Measurements from ENCODE around the gene WIPF1.

DNA sequence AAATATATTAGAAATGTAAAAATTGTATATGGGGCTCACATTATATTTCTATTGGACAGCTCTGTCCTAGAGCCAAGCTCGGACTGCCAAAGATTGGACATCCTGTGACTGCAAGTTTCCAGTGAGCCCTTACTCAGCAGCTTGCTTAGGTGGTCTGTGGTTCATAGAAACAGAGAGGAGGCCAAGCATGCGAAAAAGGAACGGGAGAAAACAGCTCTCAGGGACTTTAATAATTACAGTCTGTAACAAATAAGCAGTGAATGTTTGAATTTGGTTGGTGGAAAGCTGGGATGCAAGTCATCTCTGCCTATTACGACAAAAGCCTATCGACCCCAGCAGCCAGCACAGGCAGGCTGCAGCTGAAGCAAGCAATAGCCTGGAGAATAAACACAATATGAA lies 35.6 kb downstream of the WIPF1 start:
- no peak for TF ChIP-seq ZNF777 (tag by site-specific recombination; IDR thresholded peaks at IDR 0.05; ENCODE audit: borderline replicate concordance)
- TF ChIP-seq, protein P1, sequence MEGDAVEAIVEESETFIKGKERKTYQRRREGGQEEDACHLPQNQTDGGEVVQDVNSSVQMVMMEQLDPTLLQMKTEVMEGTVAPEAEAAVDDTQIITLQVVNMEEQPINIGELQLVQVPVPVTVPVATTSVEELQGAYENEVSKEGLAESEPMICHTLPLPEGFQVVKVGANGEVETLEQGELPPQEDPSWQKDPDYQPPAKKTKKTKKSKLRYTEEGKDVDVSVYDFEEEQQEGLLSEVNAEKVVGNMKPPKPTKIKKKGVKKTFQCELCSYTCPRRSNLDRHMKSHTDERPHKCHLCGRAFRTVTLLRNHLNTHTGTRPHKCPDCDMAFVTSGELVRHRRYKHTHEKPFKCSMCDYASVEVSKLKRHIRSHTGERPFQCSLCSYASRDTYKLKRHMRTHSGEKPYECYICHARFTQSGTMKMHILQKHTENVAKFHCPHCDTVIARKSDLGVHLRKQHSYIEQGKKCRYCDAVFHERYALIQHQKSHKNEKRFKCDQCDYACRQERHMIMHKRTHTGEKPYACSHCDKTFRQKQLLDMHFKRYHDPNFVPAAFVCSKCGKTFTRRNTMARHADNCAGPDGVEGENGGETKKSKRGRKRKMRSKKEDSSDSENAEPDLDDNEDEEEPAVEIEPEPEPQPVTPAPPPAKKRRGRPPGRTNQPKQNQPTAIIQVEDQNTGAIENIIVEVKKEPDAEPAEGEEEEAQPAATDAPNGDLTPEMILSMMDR (tag by site-specific recombination; IDR thresholded peaks at IDR 0.05) = no peak
- no peak for TF ChIP-seq ZNF211 (tag by site-specific recombination; IDR thresholded peaks at IDR 0.05; ENCODE audit: low read depth)
- TF ChIP-seq ZFHX2 (tag by site-specific recombination; conservative IDR thresholded peaks at IDR 0.05) = no peak
- no peak for TF ChIP-seq BCL11A (tag by site-specific recombination; IDR thresholded peaks at IDR 0.05; ENCODE audit: low read depth)
- no peak for TF ChIP-seq ZNF214 (tag by site-specific recombination; IDR thresholded peaks at IDR 0.05; ENCODE audit: borderline replicate concordance)
- TF ChIP-seq, protein P2, sequence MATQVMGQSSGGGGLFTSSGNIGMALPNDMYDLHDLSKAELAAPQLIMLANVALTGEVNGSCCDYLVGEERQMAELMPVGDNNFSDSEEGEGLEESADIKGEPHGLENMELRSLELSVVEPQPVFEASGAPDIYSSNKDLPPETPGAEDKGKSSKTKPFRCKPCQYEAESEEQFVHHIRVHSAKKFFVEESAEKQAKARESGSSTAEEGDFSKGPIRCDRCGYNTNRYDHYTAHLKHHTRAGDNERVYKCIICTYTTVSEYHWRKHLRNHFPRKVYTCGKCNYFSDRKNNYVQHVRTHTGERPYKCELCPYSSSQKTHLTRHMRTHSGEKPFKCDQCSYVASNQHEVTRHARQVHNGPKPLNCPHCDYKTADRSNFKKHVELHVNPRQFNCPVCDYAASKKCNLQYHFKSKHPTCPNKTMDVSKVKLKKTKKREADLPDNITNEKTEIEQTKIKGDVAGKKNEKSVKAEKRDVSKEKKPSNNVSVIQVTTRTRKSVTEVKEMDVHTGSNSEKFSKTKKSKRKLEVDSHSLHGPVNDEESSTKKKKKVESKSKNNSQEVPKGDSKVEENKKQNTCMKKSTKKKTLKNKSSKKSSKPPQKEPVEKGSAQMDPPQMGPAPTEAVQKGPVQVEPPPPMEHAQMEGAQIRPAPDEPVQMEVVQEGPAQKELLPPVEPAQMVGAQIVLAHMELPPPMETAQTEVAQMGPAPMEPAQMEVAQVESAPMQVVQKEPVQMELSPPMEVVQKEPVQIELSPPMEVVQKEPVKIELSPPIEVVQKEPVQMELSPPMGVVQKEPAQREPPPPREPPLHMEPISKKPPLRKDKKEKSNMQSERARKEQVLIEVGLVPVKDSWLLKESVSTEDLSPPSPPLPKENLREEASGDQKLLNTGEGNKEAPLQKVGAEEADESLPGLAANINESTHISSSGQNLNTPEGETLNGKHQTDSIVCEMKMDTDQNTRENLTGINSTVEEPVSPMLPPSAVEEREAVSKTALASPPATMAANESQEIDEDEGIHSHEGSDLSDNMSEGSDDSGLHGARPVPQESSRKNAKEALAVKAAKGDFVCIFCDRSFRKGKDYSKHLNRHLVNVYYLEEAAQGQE (tag by site-specific recombination; IDR thresholded peaks at IDR 0.05) = no peak
- TF ChIP-seq ZNF670 (tag by site-specific recombination; IDR thresholded peaks at IDR 0.05; ENCODE audit: low read depth) = no peak
